ENCODE results near the gene DNAAF2.

GRCh38 chr14:49589387-49589786 is 45.7 kb downstream of the DNAAF2 start:
- no peak for TF ChIP-seq EZH2 (IDR thresholded peaks at IDR 0.05)
- no peak for TF ChIP-seq POLR2AphosphoS5 (IDR thresholded peaks at IDR 0.05; ENCODE audit: borderline replicate concordance, low read depth, low read length)
- TF ChIP-seq FOXP2 (optimal IDR thresholded peaks at IDR 0.05; ENCODE audit: control extremely low read depth, extremely low read length, insufficient read depth) = no peak
